H1 (cell line): ENCODE results near the gene KBTBD13. TPM values are rescaled to one million over a fixed set of nuclear protein-coding genes. Genes with fewer than 3 reads are reported as not detected.

Experiments
- CTCF ChIA-PET: fragments of 300-600 bp; sonication (Branson Sonifier 250); formaldehyde crosslinking; loops from one replicate; lab custom pipeline; 2021; ENCODE audit not compliant: partially characterized antibody; lab: Charles Lee
- POLR2A ChIA-PET: fragments of 300-600 bp; sonication (Branson Sonifier 250); formaldehyde crosslinking; loops from one replicate; lab custom pipeline; 2021; ENCODE audit warnings: inconsistent platforms; ENCODE audit not compliant: partially characterized antibody; lab: Charles Lee
- DNase-seq, 2 experiments: peaks; one replicate each; pipeline versions ENCODE4 v3.0.0 to v3.0.0-alpha.2; 2010 to 2022; ENCODE audit warnings: low spot score in 2 of 2, low read depth in 1 of 2, mixed read lengths in 1 of 2
- FAIRE-seq: peaks from 2 replicates; lab custom pipeline; 2011; peaks lifted over from hg19 to GRCh38; lab: Jason Lieb, UNC
- H2AFZ ChIP-seq: 2 replicates; pipeline ENCODE4 v1.8.1; 2012; ENCODE audit warnings: low read length, inconsistent platforms
- H2AK5ac ChIP-seq: 2 replicates; pipeline ENCODE4 v1.6.1; 2013; ENCODE audit warnings: low read depth, low read length
- H2BK120ac ChIP-seq: replicated peaks from 2 replicates; pipeline ENCODE3; 2013; ENCODE audit warnings: low read depth, low read length, inconsistent platforms
- H2BK12ac ChIP-seq: 2 replicates; pipeline ENCODE4 v1.6.1; 2013; ENCODE audit warnings: low read depth, low read length
- H2BK15ac ChIP-seq: 2 replicates; pipeline ENCODE4 v1.6.1; 2013; ENCODE audit warnings: low read length
- H2BK20ac ChIP-seq: 2 replicates; pipeline ENCODE4 v1.6.1; 2013; ENCODE audit warnings: low read length
- H2BK5ac ChIP-seq: 2 replicates; pipeline ENCODE4 v1.6.1; 2013; ENCODE audit warnings: low read depth, low read length
- H3K14ac ChIP-seq: 2 replicates; pipeline ENCODE4 v1.6.1; 2013; ENCODE audit warnings: inconsistent platforms; ENCODE audit not compliant: insufficient read length
- H3K18ac ChIP-seq: 2 replicates; pipeline ENCODE4 v1.6.1; 2013; ENCODE audit warnings: low read length; ENCODE audit errors: extremely low read depth
- H3K23ac ChIP-seq: 2 replicates; pipeline ENCODE4 v1.6.1; 2013; ENCODE audit warnings: inconsistent platforms; ENCODE audit not compliant: insufficient read length
- H3K23me2 ChIP-seq: 2 replicates; pipeline ENCODE4 v1.6.1; 2013; ENCODE audit warnings: low read depth, low read length
- H3K27ac ChIP-seq: 2 replicates; pipeline ENCODE4 v1.6.1; 2011; ENCODE audit warnings: low read depth, low read length, inconsistent platforms
- H3K27me3 ChIP-seq, 4 experiments: replicated peaks in 1 of 4; 1 replicate in 1 of 4; 2 replicates in 3 of 4; pipeline versions ENCODE4 v1.6.1 to v1.8.1; 2011 to 2013; ENCODE audit warnings: low read length in 3 of 4, mild to moderate bottlenecking in 3 of 4, inconsistent platforms in 2 of 4, mixed read lengths in 2 of 4, moderate library complexity in 1 of 4; ENCODE audit not compliant: control insufficient read depth in 3 of 4, insufficient read depth in 3 of 4; ENCODE audit errors: extremely low read depth in 1 of 4
- H3K36me3 ChIP-seq, 4 experiments: 2 replicates each; pipeline versions ENCODE4 v1.6.1 to v1.8.1; 2011 to 2013; ENCODE audit warnings: mild to moderate bottlenecking in 4 of 4, low read length in 3 of 4, moderate library complexity in 2 of 4, control low read depth in 1 of 4, inconsistent platforms in 1 of 4; ENCODE audit not compliant: insufficient read depth in 4 of 4, control insufficient read depth in 2 of 4
- H3K4ac ChIP-seq: replicated peaks from 2 replicates; pipeline ENCODE3; 2013; ENCODE audit warnings: low read length, low read depth, mixed read lengths, inconsistent platforms; ENCODE audit not compliant: insufficient read length
- H3K4me1 ChIP-seq, 4 experiments: replicated peaks in 1 of 4; 1 replicate in 1 of 4; 2 replicates in 3 of 4; pipeline versions ENCODE4 v1.6.1 to v1.8.1; 2011 to 2013; ENCODE audit warnings: low read length in 3 of 4, inconsistent platforms in 2 of 4, mixed read lengths in 1 of 4; ENCODE audit not compliant: insufficient read depth in 4 of 4, control insufficient read depth in 3 of 4
- H3K4me2 ChIP-seq, 2 experiments: 2 replicates each; pipeline versions ENCODE4 v1.6.1 to v1.8.1; 2011 to 2013; ENCODE audit warnings: low read depth in 2 of 2, low read length in 2 of 2, control low read depth in 1 of 2, inconsistent platforms in 1 of 2, mild to moderate bottlenecking in 1 of 2; ENCODE audit not compliant: insufficient read depth in 1 of 2
- H3K4me3 ChIP-seq, 4 experiments: fragments of 200-600, 300-600 bp in 1 of 4; sonication (generic), shearing (Covaris generic), sonication (Bioruptor Twin) in 1 of 4; 2 replicates each; pipeline versions ENCODE4 v1.5.1 to v1.8.1; 2011 to 2016; ENCODE audit warnings: low read length in 4 of 4, low read depth in 3 of 4, control low read depth in 2 of 4, inconsistent platforms in 2 of 4, mild to moderate bottlenecking in 2 of 4, mixed read lengths in 1 of 4, moderate library complexity in 1 of 4; ENCODE audit not compliant: insufficient read depth in 2 of 4; ENCODE audit errors: extremely low read depth in 1 of 4
- H3K56ac ChIP-seq: replicated peaks from 2 replicates; pipeline ENCODE3; 2013; ENCODE audit warnings: low read depth, mild to moderate bottlenecking, mixed read lengths, low read length, inconsistent platforms; ENCODE audit not compliant: insufficient read length
- H3K79me1 ChIP-seq: 2 replicates; pipeline ENCODE4 v1.6.1; 2013; ENCODE audit warnings: low read depth, low read length, control low read depth
- H3K79me2 ChIP-seq, 2 experiments: 2 replicates each; pipeline versions ENCODE4 v1.6.1 to v1.8.1; 2012 to 2013; ENCODE audit warnings: low read length in 2 of 2, mild to moderate bottlenecking in 2 of 2, inconsistent platforms in 1 of 2; ENCODE audit not compliant: insufficient read depth in 2 of 2, control insufficient read depth in 1 of 2
- H3K9ac ChIP-seq, 4 experiments: replicated peaks in 1 of 4; 1 replicate in 1 of 4; 2 replicates in 3 of 4; pipeline versions ENCODE4 v1.6.1 to v1.8.1; 2011 to 2013; ENCODE audit warnings: low read depth in 3 of 4, low read length in 3 of 4, control low read depth in 2 of 4, mild to moderate bottlenecking in 2 of 4, moderate library complexity in 2 of 4, inconsistent platforms in 1 of 4; ENCODE audit errors: extremely low read depth in 1 of 4
- H3K9me3 ChIP-seq, 2 experiments: 2 replicates each; pipeline versions ENCODE4 v1.6.1 to v1.8.1; 2012 to 2013; ENCODE audit warnings: mild to moderate bottlenecking in 2 of 2, moderate library complexity in 2 of 2, control low read depth in 1 of 2, inconsistent platforms in 1 of 2, low read depth in 1 of 2, low read length in 1 of 2, mixed read lengths in 1 of 2; ENCODE audit not compliant: insufficient read depth in 2 of 2
- H4K20me1 ChIP-seq, 2 experiments: replicated peaks in 1 of 2; 2 replicates each; pipeline versions ENCODE3 to v1.8.1; 2011 to 2013; ENCODE audit warnings: inconsistent platforms in 2 of 2, low read length in 2 of 2, mild to moderate bottlenecking in 1 of 2; ENCODE audit not compliant: insufficient read depth in 2 of 2, control insufficient read depth in 1 of 2
- H4K5ac ChIP-seq: 2 replicates; pipeline ENCODE4 v1.6.1; 2013; ENCODE audit warnings: low read length, low read depth, mixed read lengths, inconsistent platforms; ENCODE audit not compliant: insufficient read length
- H4K8ac ChIP-seq: 2 replicates; pipeline ENCODE4 v1.8.0; 2013; ENCODE audit warnings: mild to moderate bottlenecking, moderate library complexity, low read length, inconsistent platforms; ENCODE audit not compliant: insufficient read depth; ENCODE audit errors: extremely low read depth
- H4K91ac ChIP-seq: replicated peaks from 2 replicates; pipeline ENCODE3; 2013; ENCODE audit warnings: low read length, mixed read lengths, inconsistent platforms; ENCODE audit not compliant: insufficient read length
- EGR1 ChIP-seq: IDR thresholded peaks from 2 replicates; pipeline ENCODE4 v1.6.1; 2011; ENCODE audit warnings: low read depth, low read length, borderline replicate concordance
- RAD21 ChIP-seq, 2 experiments: IDR thresholded peaks in 1 of 2; conservative IDR thresholded peaks in 1 of 2; 2 replicates each; pipeline ENCODE4 v1.6.1; 2011; ENCODE audit warnings: low read depth in 2 of 2, low read length in 2 of 2, improper control_type of control experiment in 1 of 2, inconsistent platforms in 1 of 2, mild to moderate bottlenecking in 1 of 2, moderate library complexity in 1 of 2
- SIX5 ChIP-seq: IDR thresholded peaks from 2 replicates; pipeline ENCODE4 v1.6.1; 2011; ENCODE audit warnings: mild to moderate bottlenecking, low read depth, low read length
- WGBS, 2 experiments: shearing (Covaris generic) in 1 of 2; methylation state at CpG; one replicate each; pipeline versions ENCODE4 v1.1.6 to v1.1.7; 2013 to 2015; ENCODE audit warnings: low lambda C conversion rate in 2 of 2, mixed read lengths in 2 of 2, inconsistent platforms in 1 of 2, low coverage in 1 of 2, missing lambda C conversion rate in 1 of 2; ENCODE audit not compliant: insufficient replicate concordance in 2 of 2, insufficient coverage in 1 of 2, insufficient read length in 1 of 2; ENCODE audit errors: extremely low coverage in 1 of 2, missing lambda C conversion rate in 1 of 2; 5-methylcytosine and 5-hydroxymethylcytosine counted together
- polyA plus RNA-seq, 7 experiments: library from polyadenylated mRNA; depleted of rRNA in 3 of 7; stranded (reverse) in 5 of 7; unstranded in 2 of 7; fragments of >200 nt in 5 of 7; fragments of 200-250 nt in 2 of 7; gene quantifications; 1 replicate in 5 of 7; 2 replicates in 1 of 7; 4 replicates in 1 of 7; pipeline versions ENCODE4 v1.2.1 to v1.2.3, GENCODE V29; 2011 to 2013; ENCODE audit warnings: missing spikeins in 2 of 7, mixed read lengths in 2 of 7
- total RNA-seq: library from RNA; stranded (reverse); fragmentation: NEBNext Ultra II Directional; extraction: Animal tissue kit (Norgen Biotek cat#: 25700); gene quantifications from 2 replicates; pipeline ENCODE4 v1.2.1, GENCODE V29; 2021

Gene KBTBD13
- total and polyA plus RNA-seq, 2 of the 8 experiments (the other 6 are each of a cell fraction or from before 2014, with no cell fraction given) = not detected

DNA sequence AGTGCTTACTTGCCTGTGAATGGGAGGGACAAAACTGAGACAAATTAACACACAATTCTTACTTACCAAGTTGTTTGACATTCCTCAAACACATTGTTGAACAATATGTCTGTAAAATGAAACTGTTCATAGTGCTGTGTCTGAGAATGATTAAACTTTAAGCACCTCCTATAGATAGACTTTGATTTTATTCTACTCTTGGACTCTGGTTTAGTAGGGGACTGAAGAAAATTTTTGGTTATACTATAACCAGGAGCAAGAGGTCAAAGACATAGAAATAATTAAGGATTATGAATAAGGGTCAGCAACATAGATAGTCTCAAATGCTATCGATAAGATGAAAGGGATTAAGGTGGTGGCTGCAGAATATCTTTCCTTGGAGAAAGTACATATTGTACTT lies 39.2 kb upstream of the KBTBD13 start:
- no peak overlapping the region for H2BK15ac ChIP-seq
- H2BK5ac ChIP-seq = no peak overlapping the region
- no peak overlapping the region for H2AFZ ChIP-seq
- H3K79me1 ChIP-seq = no peaks in the 10 kb centered on the region
- no peak overlapping the region for H2AK5ac ChIP-seq
- WGBS, 2 experiments = 83% methylated on average over 1 of the region's 1 CpG; no CpG with 5 or more reads in 1 of the 2 experiments
- H2BK120ac ChIP-seq = no peak overlapping the region
- no peak overlapping the region for H3K4me3 ChIP-seq
- no peak for FAIRE-seq
- H4K8ac ChIP-seq = no peak overlapping the region
- no peak overlapping the region for H3K4me2 ChIP-seq
- no peak for TF ChIP-seq RAD21 (IDR thresholded peaks at IDR 0.05 in 1 of 2, conservative IDR thresholded peaks at IDR 0.05 in 1 of 2; ENCODE audit: low read depth in 2 of 2, low read length in 2 of 2)
- TF ChIP-seq SIX5 = no peak
- no peak for TF ChIP-seq EGR1
- no peak overlapping the region for H3K9ac ChIP-seq
- H3K23ac ChIP-seq = no peak overlapping the region
- ChIA-PET POLR2A (no interaction called here), CTCF (interaction anchor here (1.2 kb wide), 1 partner anchor 41 kb away, joined by 4 read pairs; no protein-coding TSS in a partner anchor)
- no peak overlapping the region for H3K27ac ChIP-seq
- no peaks in the 10 kb centered on the region for H3K9me3 ChIP-seq
- H3K18ac ChIP-seq = no peak overlapping the region
- H4K91ac ChIP-seq = no peak overlapping the region
- H4K5ac ChIP-seq = no peak overlapping the region
- no peaks in the 10 kb centered on the region for H3K79me2 ChIP-seq
- H2BK12ac ChIP-seq = no peak overlapping the region
- H3K14ac ChIP-seq = no peak overlapping the region
- H4K20me1 ChIP-seq = no peaks in the 10 kb centered on the region
- no peak overlapping the region for H3K4ac ChIP-seq
- H2BK20ac ChIP-seq = no peak overlapping the region
- no peaks in the 10 kb centered on the region for H3K27me3 ChIP-seq
- no peaks in the 10 kb centered on the region for H3K4me1 ChIP-seq
- DNase-seq = no peak
- no peaks in the 10 kb centered on the region for H3K36me3 ChIP-seq
- H3K56ac ChIP-seq = no peak overlapping the region
- no peaks in the 10 kb centered on the region for H3K23me2 ChIP-seq
